ENCODE measurements around the gene THSD4. TPM values are rescaled to one million over a fixed set of nuclear protein-coding genes. Genes with fewer than 3 reads are reported as not detected.

THSD4 gene
- total and polyA plus RNA-seq, 7 donors, result 1.4 to 7.8 (median 2.2) TPM

- Histone ChIP-seq H3K9me3 (no peaks in the 10 kb centered on the region), H3K27ac (no peak overlapping the region), H3K36me3 (no peaks in the 10 kb centered on the region), H3K4me3 (no peak overlapping the region), H3K27me3 (no peaks in the 10 kb centered on the region), H3K4me1 (no peaks in the 10 kb centered on the region)
- TF ChIP-seq CTCF (IDR thresholded peaks at IDR 0.05), result no peak
- no peak for TF ChIP-seq POLR2AphosphoS5 (IDR thresholded peaks at IDR 0.05)
- no peak for TF ChIP-seq POLR2A (IDR thresholded peaks at IDR 0.05)
- no peak for TF ChIP-seq EP300 (IDR thresholded peaks at IDR 0.05)
- no peak for DNase-seq
- WGBS, 2 donors, result 88 to 90% methylated on average over 6 of the region's 6 CpGs
- intact Hi-C loops (cut with DNase I), result no loop called here
These were observed 674.3 kb downstream of the THSD4 start for GRCh38 chr15:71789616-71790015.

GRCh38 chr15:71790081-71790480, 674.8 kb downstream of the THSD4 start:
- no peak for TF ChIP-seq EP300 (IDR thresholded peaks at IDR 0.05)
- no peak for TF ChIP-seq CTCF (IDR thresholded peaks at IDR 0.05)
- no peak for TF ChIP-seq POLR2A (IDR thresholded peaks at IDR 0.05)
- intact Hi-C loops (cut with DNase I), result no loop called here
- H3K36me3 ChIP-seq, result no peaks in the 10 kb centered on the region
- H3K9me3 ChIP-seq, result no peaks in the 10 kb centered on the region
- no peak overlapping the region for H3K27ac ChIP-seq
- peak; percentile 20 for DNase-seq
- H3K4me3 ChIP-seq, result no peak overlapping the region
- H3K4me1 ChIP-seq, result no peaks in the 10 kb centered on the region
- WGBS, 2 donors, result 53 to 77% methylated on average over 10 of the region's 10 CpGs
- H3K27me3 ChIP-seq, result no peaks in the 10 kb centered on the region

GRCh38 chr15:71791975-71792374, 676.7 kb downstream of the THSD4 start:
- Histone ChIP-seq H3K27ac (no peak overlapping the region), H3K9me3 (no peaks in the 10 kb centered on the region), H3K27me3 (no peaks in the 10 kb centered on the region), H3K4me3 (no peak overlapping the region), H3K36me3 (no peaks in the 10 kb centered on the region), H3K4me1 (no peaks in the 10 kb centered on the region)
- no peak for TF ChIP-seq POLR2AphosphoS5 (IDR thresholded peaks at IDR 0.05)
- WGBS, 2 donors, result 95% methylated on average over 7 of the region's 7 CpGs
- DNase-seq, result peak; percentile 36
- intact Hi-C loops (cut with DNase I), result no loop called here

GRCh38 chr15:71792521-71792920, 677.2 kb downstream of the THSD4 start:
- no peaks in the 10 kb centered on the region for H3K9me3 ChIP-seq
- no peak overlapping the region for H3K4me3 ChIP-seq
- no peaks in the 10 kb centered on the region for H3K36me3 ChIP-seq
- H3K4me1 ChIP-seq, result no peaks in the 10 kb centered on the region
- no peak overlapping the region for H3K27ac ChIP-seq
- intact Hi-C loops (cut with DNase I), result no loop called here
- TF ChIP-seq CTCF (IDR thresholded peaks at IDR 0.05) (no peak), POLR2A (IDR thresholded peaks at IDR 0.05) (no peak), EP300 (IDR thresholded peaks at IDR 0.05) (no peak), POLR2AphosphoS5 (IDR thresholded peaks at IDR 0.05) (no peak)
- no peaks in the 10 kb centered on the region for H3K27me3 ChIP-seq
- no peak for DNase-seq
- 51 to 73% methylated on average over 2 of the region's 2 CpGs for WGBS, 2 donors

GRCh38 chr15:71798641-71799040, 683.4 kb downstream of the THSD4 start:
- Histone ChIP-seq H3K27me3 (peaks cover 0 to 9% (median 0%) of the 10 kb centered on the region in 3 donors), H3K9me3 (no peaks in the 10 kb centered on the region), H3K36me3 (no peaks in the 10 kb centered on the region), H3K4me1 (no peaks in the 10 kb centered on the region), H3K27ac (no peak overlapping the region), H3K4me3 (no peak overlapping the region)
- no peak for DNase-seq
- WGBS, 2 donors, result 88 to 89% methylated on average over 6 of the region's 6 CpGs
- TF ChIP-seq CTCF (IDR thresholded peaks at IDR 0.05) (no peak), POLR2AphosphoS5 (IDR thresholded peaks at IDR 0.05) (no peak), EP300 (IDR thresholded peaks at IDR 0.05) (no peak), POLR2A (IDR thresholded peaks at IDR 0.05) (no peak)
- intact Hi-C loops (cut with DNase I), result no loop called here

Data from sigmoid colon (tissue), 7 donors.